HG02642 (cell line): Measurements from ENCODE around the gene CCDC85B.

Experiments
- ATAC-seq: cut with Tn5 transposase; IDR thresholded peaks from one replicate; pipeline ENCODE4 v1.9.1; 2021; ENCODE audit warnings: mild to moderate bottlenecking; ENCODE audit not compliant: unreplicated experiment, poor library complexity

The CCDC85B gene

DNA sequence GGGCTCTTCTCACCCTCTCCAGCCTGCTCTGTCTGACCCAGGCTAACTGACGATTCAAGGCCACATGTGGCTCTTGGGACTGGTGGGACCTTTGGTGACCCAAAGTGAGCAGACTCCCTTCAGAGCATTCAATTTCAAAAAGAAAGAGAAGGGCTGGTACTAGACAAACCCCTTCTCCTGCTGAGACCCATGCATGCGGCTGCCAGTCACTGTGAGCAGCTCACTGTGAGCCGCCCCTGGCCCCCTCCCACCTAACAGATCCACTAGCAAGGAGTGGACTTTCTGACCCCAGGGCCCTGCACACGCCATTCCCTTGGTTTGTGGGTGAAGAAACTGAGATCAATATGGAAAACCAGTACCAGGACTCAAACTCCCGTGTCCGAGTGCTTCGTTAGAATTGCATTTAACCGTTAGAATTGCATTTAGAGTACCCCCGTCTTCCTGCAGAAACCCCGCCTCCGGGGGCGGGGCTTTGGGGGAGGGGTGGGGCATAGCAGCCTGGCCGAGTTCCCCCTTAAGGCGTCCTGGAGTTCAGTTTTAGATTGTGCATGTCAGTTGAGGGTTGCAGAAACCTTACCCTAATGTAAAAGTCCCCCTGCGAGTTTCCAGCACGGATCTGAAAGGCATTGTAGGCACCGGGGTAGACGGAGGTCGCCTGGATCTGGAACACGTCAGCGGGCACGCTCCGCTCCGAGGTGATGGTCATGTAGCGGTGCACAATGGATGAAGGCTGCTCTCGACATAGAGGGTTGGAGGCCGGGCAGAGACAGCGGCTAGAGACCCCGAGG is 23.0 kb upstream of the CCDC85B start:
- ATAC-seq: no peak

DNA sequence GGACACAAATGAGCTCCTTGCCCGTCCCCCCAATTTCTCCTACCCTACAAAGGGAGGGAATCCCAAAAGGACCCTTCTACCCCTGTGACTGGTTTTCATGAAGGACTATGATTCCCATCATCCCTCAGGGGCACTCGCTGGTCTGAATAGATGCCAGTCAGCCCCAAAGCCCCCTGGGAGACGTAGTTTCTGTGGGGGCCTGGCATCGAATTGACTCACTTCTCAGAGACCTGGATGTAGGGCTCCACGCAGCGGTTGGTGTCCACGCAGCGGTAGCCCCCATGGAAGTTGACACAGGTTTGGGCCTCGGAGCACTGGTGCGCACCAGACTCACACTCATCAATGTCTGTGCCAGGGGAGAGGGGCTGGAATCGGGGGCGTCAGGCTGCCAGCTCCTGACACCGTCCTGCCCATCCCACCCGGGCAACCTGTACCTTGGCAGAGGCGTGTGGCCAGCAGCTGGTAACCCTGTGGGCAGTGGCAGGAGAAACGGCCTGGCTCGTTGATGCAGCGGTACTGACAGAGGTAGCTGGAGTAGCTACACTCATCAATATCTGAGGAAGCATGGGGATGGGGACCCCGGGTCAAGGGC is 22.3 kb upstream of the CCDC85B start:
- no peak for ATAC-seq

DNA sequence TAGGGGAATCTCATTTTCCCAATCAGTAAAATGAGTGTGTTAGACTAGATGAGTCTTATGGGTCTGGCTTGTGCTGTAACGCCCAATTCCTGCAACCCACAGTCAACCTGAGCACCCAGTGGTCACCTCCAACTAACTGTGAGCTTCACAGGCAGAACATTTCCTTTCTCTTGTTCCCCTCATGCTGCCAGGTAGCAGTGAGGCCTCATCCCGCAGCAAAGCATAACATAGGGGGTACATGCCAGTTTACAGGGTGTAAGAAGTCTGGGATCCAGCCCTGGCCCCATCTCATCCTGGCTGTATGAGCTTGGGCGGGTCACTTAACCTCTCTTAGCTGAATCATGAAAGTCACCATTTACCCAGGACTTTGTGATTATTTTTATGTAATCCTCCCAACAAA is 21.6 kb upstream of the CCDC85B start:
- no peak for ATAC-seq

- no peak for ATAC-seq
Observed at GRCh38 chr11:65869643-65870306, 20.7 kb upstream of the CCDC85B start.

DNA sequence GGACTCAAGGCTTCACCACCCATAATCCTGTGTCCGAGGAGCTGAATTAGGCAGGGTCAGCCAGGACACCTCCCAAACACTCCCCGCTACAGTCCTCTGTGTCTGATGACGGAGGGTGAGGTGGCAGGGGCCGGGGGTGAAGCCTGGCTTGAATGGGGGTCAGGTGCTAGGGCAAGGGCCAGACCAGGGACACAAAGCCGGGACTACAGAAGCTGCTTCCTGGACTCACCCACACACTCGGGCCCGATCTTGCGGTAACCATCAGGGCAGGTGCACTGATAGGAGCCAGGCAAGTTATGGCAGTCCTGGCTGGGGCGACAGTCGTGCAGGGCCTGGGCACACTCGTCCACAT is 20.2 kb upstream of the CCDC85B start:
- no peak for ATAC-seq

GRCh38 chr11:65870706-65871681 is 19.5 kb upstream of the CCDC85B start:
- ATAC-seq: no peak

GRCh38 chr11:65871811-65872548 is 18.5 kb upstream of the CCDC85B start:
- ATAC-seq: no peak

- no peak for ATAC-seq
Observed at GRCh38 chr11:65872586-65873317, 17.7 kb upstream of the CCDC85B start, which contains the start of gene EFEMP2. Gene EFEMP2 (minus strand): TSS chr11:65872800. CDS start chr11:65872354, 446 bp downstream.

DNA sequence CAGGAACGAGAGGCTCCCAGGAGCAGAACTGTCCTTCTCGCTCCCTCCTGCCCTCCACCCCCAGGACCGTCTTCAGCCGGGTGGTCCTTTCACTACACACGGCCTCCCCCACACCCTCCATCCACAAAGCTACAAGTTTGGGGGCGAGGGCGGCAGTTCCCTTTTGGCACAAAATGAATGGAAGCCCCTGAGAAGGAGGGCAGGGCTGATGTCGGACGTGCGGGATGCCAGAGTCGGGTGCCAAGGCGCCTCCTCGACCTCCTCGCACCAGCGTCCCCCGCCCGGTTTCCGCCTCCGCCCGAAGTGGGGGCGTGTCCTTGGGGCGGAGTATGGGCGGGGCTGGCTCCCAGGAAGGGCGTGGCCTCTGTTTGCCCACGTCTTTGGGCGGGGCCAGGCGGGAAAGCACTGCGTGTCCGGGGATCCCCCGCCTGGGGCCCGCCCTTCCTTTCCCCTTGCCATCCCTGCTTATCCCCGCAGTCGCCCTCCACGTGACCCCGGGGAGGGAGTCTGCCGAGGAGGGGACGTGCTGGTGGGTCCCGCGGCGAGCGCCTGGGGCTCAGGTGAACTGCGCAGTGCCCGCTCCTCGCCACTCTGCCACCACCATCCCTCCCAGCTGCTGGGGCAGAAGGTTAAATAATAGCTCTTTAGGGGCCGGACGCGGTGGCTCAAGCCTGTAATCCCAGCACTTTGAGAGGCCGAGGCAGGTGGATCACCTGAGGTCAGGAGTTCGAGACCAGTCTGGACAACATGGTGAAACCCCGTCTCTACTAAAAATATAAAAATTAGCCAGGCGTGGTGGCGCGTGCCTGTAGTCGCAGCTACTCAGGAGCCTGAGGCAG is 16.9 kb upstream of the CCDC85B start:
- ATAC-seq: peak; percentile 86

DNA sequence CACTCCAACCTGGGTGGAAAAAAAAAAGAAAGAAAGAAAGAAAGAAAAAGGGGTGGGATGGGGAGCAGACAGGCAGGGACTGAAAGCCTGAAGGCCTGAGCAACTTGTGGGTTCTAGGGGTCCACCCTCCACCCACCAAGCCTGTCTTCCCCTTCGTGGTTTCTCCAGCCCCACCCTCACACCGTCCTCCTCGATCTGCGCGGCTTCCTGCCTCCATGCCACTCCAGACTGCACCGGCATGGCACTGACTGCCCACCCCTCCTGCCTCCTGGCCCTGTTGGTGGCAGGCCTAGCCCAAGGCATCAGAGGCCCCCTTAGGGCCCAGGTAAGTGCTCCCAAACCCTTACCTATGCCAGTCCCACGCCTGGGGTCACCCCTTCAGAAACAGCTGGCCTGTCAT is 10.9 kb upstream of the CCDC85B start, which contains the start of gene CTSW:
Gene CTSW, plus strand, starts transcription at position 221 of the 400 bp plus-strand sequence. Its CDS starts 18 bp downstream, at position 239.
- no peak for ATAC-seq

DNA sequence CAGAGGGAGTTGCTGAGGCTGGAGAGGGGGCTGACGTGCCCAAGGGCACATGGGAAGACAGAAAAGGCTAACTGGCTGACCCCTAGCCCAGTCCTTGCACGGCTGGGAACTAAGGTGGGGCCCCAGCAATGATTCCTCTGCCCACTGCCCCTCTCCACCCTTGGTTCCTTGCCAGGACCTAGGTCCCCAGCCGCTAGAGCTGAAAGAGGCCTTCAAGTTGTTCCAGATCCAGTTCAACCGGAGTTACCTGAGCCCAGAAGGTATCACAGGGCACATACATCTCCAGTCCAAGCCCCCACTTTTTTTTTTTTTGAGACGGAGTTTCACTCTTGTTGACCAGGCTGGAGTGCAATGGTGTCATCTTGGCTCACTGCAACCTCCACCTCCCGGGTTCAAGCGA is 10.4 kb upstream of the CCDC85B start:
- ATAC-seq: no peak

GRCh38 chr11:65880844-65881421 is 9.5 kb upstream of the CCDC85B start:
- ATAC-seq: no peak

GRCh38 chr11:65882120-65883057 is 8.1 kb upstream of the CCDC85B start:
- ATAC-seq: no peak

- ATAC-seq: no peak
Observed at GRCh38 chr11:65883058-65883761, 7.3 kb upstream of the CCDC85B start.

- no peak for ATAC-seq
Observed at GRCh38 chr11:65883786-65884715, 6.4 kb upstream of the CCDC85B start.
